Glutamatergic neuron (in vitro differentiated cells): ENCODE data around the gene TTC39A. TPM values are rescaled to one million over a fixed set of nuclear protein-coding genes. Genes with fewer than 3 reads are reported as not detected.

ENCODE experiments used
- DNase-seq: peaks from one replicate; pipeline ENCODE4 v3.0.0; 2022
- H3K27ac Mint-ChIP-seq: one replicate; pipeline ENCODE4 v1.8.0; 2020; ENCODE audit warnings: mild to moderate bottlenecking, mixed read lengths, inconsistent platforms; ENCODE audit not compliant: unreplicated experiment
- H3K27me3 Mint-ChIP-seq: one replicate; pipeline ENCODE4 v1.8.0; 2020; ENCODE audit warnings: mild to moderate bottlenecking, moderate library complexity, mixed read lengths, inconsistent platforms; ENCODE audit not compliant: unreplicated experiment
- H3K36me3 Mint-ChIP-seq: one replicate; pipeline ENCODE4 v1.8.0; 2020; ENCODE audit warnings: mild to moderate bottlenecking, mixed read lengths, inconsistent platforms; ENCODE audit not compliant: unreplicated experiment
- H3K4me1 Mint-ChIP-seq: one replicate; pipeline ENCODE4 v1.8.0; 2020; ENCODE audit warnings: mild to moderate bottlenecking, low read depth, mixed read lengths, inconsistent platforms; ENCODE audit not compliant: unreplicated experiment
- H3K4me3 Mint-ChIP-seq: one replicate; pipeline ENCODE4 v1.8.0; 2020; ENCODE audit warnings: mild to moderate bottlenecking, mixed read lengths, inconsistent platforms; ENCODE audit not compliant: unreplicated experiment
- H3K9me3 Mint-ChIP-seq: one replicate; pipeline ENCODE4 v1.8.0; 2020; ENCODE audit warnings: mild to moderate bottlenecking, moderate library complexity, mixed read lengths, inconsistent platforms; ENCODE audit not compliant: unreplicated experiment
- CTCF ChIP-seq: fragments of 200-600 bp; sonication (generic); IDR thresholded peaks from one replicate; pipeline ENCODE4 v1.5.0; 2021; ENCODE audit not compliant: partially characterized antibody, unreplicated experiment
- long read RNA-seq: library from polyadenylated mRNA; unstranded; transcript quantifications from one replicate; pipeline ENCODE4 v2.0.0, GENCODE V29; 2020; ENCODE audit not compliant: unreplicated experiment
- total RNA-seq: library from RNA; stranded (reverse); fragmentation: NEBNext Ultra II Directional; extraction: Animal tissue kit (Norgen Biotek cat#: 25700); gene quantifications from one replicate; pipeline ENCODE4 v1.2.1, GENCODE V29; 2021; ENCODE audit not compliant: unreplicated experiment

The TTC39A gene
- total RNA-seq: 28.0 TPM
- long read RNA-seq, partial matches to known transcripts: 1 of 8 reads
- long read RNA-seq, other reads (novel, unspliced or antisense): 7 of 8 reads

- TF ChIP-seq CTCF: no peak
- DNase-seq: no peak
- Mint-ChIP-seq H3K27me3 (peaks cover 5% of the 10 kb centered on the region), H3K4me1 (peaks cover 12% of the 10 kb centered on the region), H3K4me3 (peak within 1 kb of the TSS; percentile 89), H3K9me3 (peaks cover 10% of the 10 kb centered on the region), H3K36me3 (no peaks in the 10 kb centered on the region), H3K27ac (peak within 1 kb of the TSS; percentile 94)
These were observed at the start of gene TTC39A for GRCh38 chr1:51330331-51331201. TSS of gene TTC39A (minus strand) at chr1:51330562. CDS start at chr1:51330477, 85 bp downstream.

- TF ChIP-seq CTCF: no peak
- no peaks in the 10 kb centered on the region for H3K4me1 Mint-ChIP-seq
- H3K4me3 Mint-ChIP-seq: no peak overlapping the region
- peaks cover 27% of the 10 kb centered on the region for H3K36me3 Mint-ChIP-seq
- H3K27me3 Mint-ChIP-seq: peaks cover 3% of the 10 kb centered on the region
- no peak for DNase-seq
- no peak overlapping the region for H3K27ac Mint-ChIP-seq
- H3K9me3 Mint-ChIP-seq: peaks cover 3% of the 10 kb centered on the region
These were observed 48.5 kb upstream of the TTC39A start for GRCh38 chr1:51378871-51379270.

- H3K9me3 Mint-ChIP-seq: no peaks in the 10 kb centered on the region
- TF ChIP-seq CTCF: no peak
- H3K4me1 Mint-ChIP-seq: no peaks in the 10 kb centered on the region
- no peaks in the 10 kb centered on the region for H3K27me3 Mint-ChIP-seq
- H3K4me3 Mint-ChIP-seq: no peak overlapping the region
- no peak for DNase-seq
- H3K36me3 Mint-ChIP-seq: peaks cover 14% of the 10 kb centered on the region
- no peak overlapping the region for H3K27ac Mint-ChIP-seq
These were observed 43.5 kb upstream of the TTC39A start for GRCh38 chr1:51373898-51374297.

- H3K9me3 Mint-ChIP-seq: no peaks in the 10 kb centered on the region
- no peak overlapping the region for H3K27ac Mint-ChIP-seq
- H3K36me3 Mint-ChIP-seq: peaks cover 8% of the 10 kb centered on the region
- H3K4me1 Mint-ChIP-seq: no peaks in the 10 kb centered on the region
- DNase-seq: no peak
- no peak overlapping the region for H3K4me3 Mint-ChIP-seq
- H3K27me3 Mint-ChIP-seq: no peaks in the 10 kb centered on the region
- TF ChIP-seq CTCF: no peak
These were observed 42.2 kb upstream of the TTC39A start for GRCh38 chr1:51372561-51372960.

- Mint-ChIP-seq H3K9me3 (peaks cover 2% of the 10 kb centered on the region), H3K27ac (no peak overlapping the region)
These were observed 38.8 kb upstream of the TTC39A start for GRCh38 chr1:51369171-51369570.

More at GRCh38 chr1:51369171-51369570, 38.8 kb upstream of the TTC39A start:
- DNase-seq: no peak
- no peak for TF ChIP-seq CTCF
- H3K27me3 Mint-ChIP-seq: no peaks in the 10 kb centered on the region
- H3K4me3 Mint-ChIP-seq: no peak overlapping the region
- H3K36me3 Mint-ChIP-seq: no peaks in the 10 kb centered on the region
- no peaks in the 10 kb centered on the region for H3K4me1 Mint-ChIP-seq
